Subcutaneous abdominal adipose tissue (tissue), 5 donors: ENCODE measurements around the gene ZNF22.

Source experiments
- H3K27ac ChIP-seq: one replicate; pipeline ENCODE4 v1.7.0; 2013; ENCODE audit warnings: low read depth, mild to moderate bottlenecking, inconsistent platforms, low read length, moderate library complexity
- H3K27me3 ChIP-seq, 5 donors: one replicate each; pipeline ENCODE4 v1.7.0; 2013; ENCODE audit warnings: low read length in 5 of 5, inconsistent platforms in 1 of 5; ENCODE audit not compliant: control insufficient read depth in 5 of 5, insufficient read depth in 4 of 5
- H3K36me3 ChIP-seq, 5 donors: one replicate each; pipeline ENCODE4 v1.7.0; 2013; ENCODE audit warnings: low read length in 5 of 5; ENCODE audit not compliant: control insufficient read depth in 5 of 5, insufficient read depth in 5 of 5
- H3K4me1 ChIP-seq, 5 donors: one replicate each; pipeline ENCODE4 v1.7.0; 2013; ENCODE audit warnings: low read length in 5 of 5, mild to moderate bottlenecking in 3 of 5, moderate library complexity in 1 of 5; ENCODE audit not compliant: control insufficient read depth in 5 of 5, insufficient read depth in 5 of 5
- H3K4me3 ChIP-seq, 5 donors: one replicate each; pipeline ENCODE4 v1.7.0; 2013; ENCODE audit warnings: low read length in 5 of 5, low read depth in 1 of 5
- H3K9ac ChIP-seq, 5 donors: one replicate each; pipeline ENCODE4 v1.7.0; 2013; ENCODE audit warnings: low read length in 5 of 5, mild to moderate bottlenecking in 4 of 5, moderate library complexity in 3 of 5
- H3K9me3 ChIP-seq, 5 donors: one replicate each; pipeline ENCODE4 v1.7.0; 2013; ENCODE audit warnings: low read length in 5 of 5; ENCODE audit not compliant: control insufficient read depth in 5 of 5
- donor health status: healthy.
- donor health status: healthy.
- donor health status: healthy.
- donor health status: healthy.
- donor health status: healthy.

The ZNF22 gene

GRCh38 chr10:44981172-44982113 lies 19.3 kb upstream of the ZNF22 start:
- H3K27me3 ChIP-seq: no peaks in the 10 kb centered on the region
- peak overlapping the region; percentile 90 for H3K27ac ChIP-seq
- H3K4me1 ChIP-seq: peaks cover 31 to 84% (median 77%) of the 10 kb centered on the region in 5 donors
- peaks cover 0 to 65% (median 38%) of the 10 kb centered on the region in 5 donors for H3K36me3 ChIP-seq
- H3K9ac ChIP-seq: peak overlapping the region in 4 of 5 donors; percentile 6 to 61 (median 50)
- no peaks in the 10 kb centered on the region for H3K9me3 ChIP-seq
- peak overlapping the region in 3 of 5 donors; percentile 7 to 40 (median 19) for H3K4me3 ChIP-seq

GRCh38 chr10:44982114-44982460 lies 18.6 kb upstream of the ZNF22 start:
- Histone ChIP-seq H3K9ac (peak overlapping the region in 4 of 5 donors; percentile 17 to 61 (median 50)), H3K27me3 (no peaks in the 10 kb centered on the region), H3K27ac (peak overlapping the region; percentile 90), H3K9me3 (no peaks in the 10 kb centered on the region), H3K4me3 (peak overlapping the region in 1 of 5 donors; percentile 40), H3K36me3 (peaks cover 0 to 60% (median 32%) of the 10 kb centered on the region in 5 donors), H3K4me1 (peaks cover 28 to 81% (median 77%) of the 10 kb centered on the region in 5 donors)

- H3K9me3 ChIP-seq: no peaks in the 10 kb centered on the region
- no peaks in the 10 kb centered on the region for H3K27me3 ChIP-seq
- peaks cover 0 to 56% (median 30%) of the 10 kb centered on the region in 5 donors for H3K36me3 ChIP-seq
- H3K4me1 ChIP-seq: peaks cover 28 to 79% (median 76%) of the 10 kb centered on the region in 5 donors
- H3K9ac ChIP-seq: peak overlapping the region in 3 of 5 donors; percentile 13 to 52 (median 17)
- peak overlapping the region in 1 of 5 donors; percentile 40 for H3K4me3 ChIP-seq
- peak overlapping the region; percentile 90 for H3K27ac ChIP-seq
Measured at GRCh38 chr10:44982496-44982895, 18.2 kb upstream of the ZNF22 start.

GRCh38 chr10:44983066-44983894 lies 17.4 kb upstream of the ZNF22 start:
- Histone ChIP-seq H3K4me3 (no peak overlapping the region), H3K4me1 (peaks cover 27 to 74% (median 68%) of the 10 kb centered on the region in 5 donors), H3K9ac (peak overlapping the region in 2 of 5 donors; percentile 13 to 23), H3K36me3 (peaks cover 0 to 55% (median 29%) of the 10 kb centered on the region in 5 donors), H3K27ac (peak overlapping the region; percentile 90), H3K9me3 (no peaks in the 10 kb centered on the region), H3K27me3 (no peaks in the 10 kb centered on the region)

GRCh38 chr10:44983895-44984278 lies 16.8 kb upstream of the ZNF22 start:
- Histone ChIP-seq H3K9ac (no peak overlapping the region), H3K27ac (no peak overlapping the region), H3K4me3 (no peak overlapping the region), H3K9me3 (no peaks in the 10 kb centered on the region), H3K4me1 (peaks cover 22 to 68% (median 62%) of the 10 kb centered on the region in 5 donors), H3K27me3 (no peaks in the 10 kb centered on the region), H3K36me3 (peaks cover 0 to 61% (median 34%) of the 10 kb centered on the region in 5 donors)

- no peak overlapping the region for H3K4me3 ChIP-seq
- no peaks in the 10 kb centered on the region for H3K9me3 ChIP-seq
- H3K9ac ChIP-seq: no peak overlapping the region
- peaks cover 0 to 69% (median 41%) of the 10 kb centered on the region in 5 donors for H3K36me3 ChIP-seq
- H3K4me1 ChIP-seq: peaks cover 16 to 61% (median 54%) of the 10 kb centered on the region in 5 donors
- peak overlapping the region; percentile 28 for H3K27ac ChIP-seq
- no peaks in the 10 kb centered on the region for H3K27me3 ChIP-seq
Measured at GRCh38 chr10:44984671-44985101, 16.0 kb upstream of the ZNF22 start.

- H3K36me3 ChIP-seq: peaks cover 0 to 74% (median 41%) of the 10 kb centered on the region in 5 donors
- H3K4me3 ChIP-seq: no peak overlapping the region
- peak overlapping the region; percentile 70 for H3K27ac ChIP-seq
- peaks cover 16 to 59% (median 52%) of the 10 kb centered on the region in 5 donors for H3K4me1 ChIP-seq
- no peaks in the 10 kb centered on the region for H3K9me3 ChIP-seq
- no peaks in the 10 kb centered on the region for H3K27me3 ChIP-seq
- H3K9ac ChIP-seq: peak overlapping the region in 1 of 5 donors; percentile 33
Measured at GRCh38 chr10:44985175-44985681, 15.5 kb upstream of the ZNF22 start.

GRCh38 chr10:44986179-44986578 lies 14.5 kb upstream of the ZNF22 start:
- Histone ChIP-seq H3K27ac (peak overlapping the region; percentile 70), H3K4me1 (peaks cover 10 to 59% (median 52%) of the 10 kb centered on the region in 5 donors), H3K9ac (peak overlapping the region in 3 of 5 donors; percentile 15 to 33 (median 19)), H3K27me3 (no peaks in the 10 kb centered on the region), H3K4me3 (no peak overlapping the region), H3K9me3 (no peaks in the 10 kb centered on the region), H3K36me3 (peaks cover 0 to 82% (median 41%) of the 10 kb centered on the region in 5 donors)

- peak overlapping the region in 3 of 5 donors; percentile 15 to 34 (median 19) for H3K9ac ChIP-seq
- H3K4me3 ChIP-seq: no peak overlapping the region
- peak overlapping the region; percentile 70 for H3K27ac ChIP-seq
- no peaks in the 10 kb centered on the region for H3K27me3 ChIP-seq
- peaks cover 0 to 85% (median 41%) of the 10 kb centered on the region in 5 donors for H3K36me3 ChIP-seq
- no peaks in the 10 kb centered on the region for H3K9me3 ChIP-seq
- peaks cover 12 to 59% (median 52%) of the 10 kb centered on the region in 5 donors for H3K4me1 ChIP-seq
Measured at GRCh38 chr10:44986670-44987069, 14.1 kb upstream of the ZNF22 start.
